ENCODE data around the gene COL11A2.

COL11A2 gene

GRCh38 chr6:33206864-33207551 is 14.7 kb upstream of the COL11A2 start:
- no peak for DNase-seq (ENCODE audit: low read depth in 2 of 2)

- no peak for DNase-seq (ENCODE audit: low read depth in 2 of 2)
Observed at GRCh38 chr6:33206027-33206863, 14.0 kb upstream of the COL11A2 start.

- DNase-seq (ENCODE audit: low read depth in 2 of 2) = no peak
Observed at GRCh38 chr6:33205191-33206026, 13.1 kb upstream of the COL11A2 start.

- peak; percentile 83 to 91 for DNase-seq (ENCODE audit: low read depth in 2 of 2)
Observed at GRCh38 chr6:33204415-33205190, 12.3 kb upstream of the COL11A2 start, which contains the start of gene HSD17B8. Gene HSD17B8 (plus strand): TSS chr6:33204655. CDS start chr6:33204669, 14 bp downstream.

GRCh38 chr6:33204165-33204414 is 11.8 kb upstream of the COL11A2 start:
- no peak for DNase-seq (ENCODE audit: low read depth in 2 of 2)

- no peak for DNase-seq (ENCODE audit: low read depth in 2 of 2)
Observed at GRCh38 chr6:33203443-33204164, 11.3 kb upstream of the COL11A2 start.

GRCh38 chr6:33202799-33203198 is 10.5 kb upstream of the COL11A2 start:
- DNase-seq (ENCODE audit: low read depth in 2 of 2) = no peak

GRCh38 chr6:33201935-33202334 is 9.7 kb upstream of the COL11A2 start:
- DNase-seq (ENCODE audit: low read depth in 2 of 2) = no peak

GRCh38 chr6:33201147-33201545 is 8.9 kb upstream of the COL11A2 start:
- DNase-seq (ENCODE audit: low read depth in 2 of 2) = no peak

- DNase-seq (ENCODE audit: low read depth in 2 of 2) = peak; percentile 99 to 100
Observed at GRCh38 chr6:33200219-33201146, 8.2 kb upstream of the COL11A2 start, which contains the start of the genes RXRB and SLC39A7. Gene RXRB (minus strand): TSS chr6:33200665. CDS start chr6:33200476, 189 bp downstream. Gene SLC39A7 (plus strand): TSS chr6:33200867. CDS start chr6:33201246, 379 bp downstream.

GRCh38 chr6:33199687-33200218 is 7.5 kb upstream of the COL11A2 start:
- DNase-seq (ENCODE audit: low read depth in 2 of 2) = peak; percentile 38 to 68

- no peak for DNase-seq (ENCODE audit: low read depth in 2 of 2)
Observed at GRCh38 chr6:33198853-33199436, 6.7 kb upstream of the COL11A2 start.

- DNase-seq (ENCODE audit: low read depth in 2 of 2) = no peak
Observed at GRCh38 chr6:33198159-33198852, 6.0 kb upstream of the COL11A2 start.

- DNase-seq (ENCODE audit: low read depth in 2 of 2) = no peak
Observed at GRCh38 chr6:33197431-33198048, 5.3 kb upstream of the COL11A2 start.

- no peak for DNase-seq (ENCODE audit: low read depth in 2 of 2)
Observed at GRCh38 chr6:33195304-33196165, 3.3 kb upstream of the COL11A2 start.

- no peak for DNase-seq (ENCODE audit: low read depth in 2 of 2)
Observed at GRCh38 chr6:33194431-33194979, 2.2 kb upstream of the COL11A2 start.

- DNase-seq (ENCODE audit: low read depth in 2 of 2) = no peak
Observed at GRCh38 chr6:33193619-33194018, 1.4 kb upstream of the COL11A2 start.

Data from stimulated activated CD8-positive, alpha-beta memory T cell treated with anti-CD3 and anti-CD28 coated beads, Interleukin-7, amount 100 ng/mL, for 4 hours (primary cell).